ENCODE measurements around the gene FER.
"Not testable (repeated sequence)": the region's sequence is repeated elsewhere in the genome, so short reads cannot be mapped to it uniquely, and the experiment has no call there.

The FER gene

DNA sequence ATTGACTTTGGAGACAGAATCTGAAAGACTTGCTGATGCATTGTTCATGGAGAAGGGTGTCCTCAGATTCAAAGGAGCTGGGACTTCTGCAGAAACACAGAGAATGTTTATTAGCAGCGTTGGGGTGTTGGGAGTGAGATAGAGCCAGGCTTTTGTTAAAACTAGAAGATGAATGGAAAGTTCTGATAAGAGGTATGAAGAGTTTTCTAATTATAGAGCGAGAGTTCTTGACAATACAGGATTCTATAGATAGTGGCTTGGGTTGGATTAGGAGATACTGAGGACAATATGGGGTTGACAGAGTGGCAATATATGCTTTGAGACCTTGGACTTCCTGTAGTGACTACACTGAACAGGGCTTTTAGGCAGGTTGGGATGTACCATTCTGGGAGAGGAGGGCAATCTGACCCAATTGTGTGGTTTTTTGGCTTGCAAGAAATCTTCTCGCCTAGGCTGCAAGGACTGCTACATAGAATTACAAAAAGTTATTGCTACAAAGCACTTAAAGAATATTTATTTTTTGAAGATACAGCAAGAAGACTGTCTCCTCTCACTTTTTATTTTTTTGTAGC is 83.1 kb downstream of the FER start:
- no peak for TF ChIP-seq CTCF (IDR thresholded peaks at IDR 0.05)

GRCh38 chr5:108836492-108836891 is 88.8 kb downstream of the FER start:
- Mint-ChIP-seq H3K4me1 (no peaks in the 10 kb centered on the region), H3K27ac (no peak overlapping the region), H3K27me3 (ENCODE audit: low read depth, poor library complexity) (no peaks in the 10 kb centered on the region), H3K9me3 (no peaks in the 10 kb centered on the region), H3K36me3 (ENCODE audit: low read depth) (peaks cover 33% of the 10 kb centered on the region), H3K4me3 (no peak overlapping the region)
- TF ChIP-seq CTCF (IDR thresholded peaks at IDR 0.05), result no peak
- DNase-seq, result no peak

More for the DNA sequence above, 83.1 kb downstream of the FER start:
- Mint-ChIP-seq H3K27me3 (ENCODE audit: low read depth, poor library complexity) (no peaks in the 10 kb centered on the region), H3K4me3 (no peak overlapping the region), H3K4me1 (peaks cover 5% of the 10 kb centered on the region), H3K27ac (no peak overlapping the region), H3K36me3 (ENCODE audit: low read depth) (peaks cover 15% of the 10 kb centered on the region), H3K9me3 (no peaks in the 10 kb centered on the region)
- DNase-seq, result no peak

- not testable (repeated sequence) for H3K4me3 Mint-ChIP-seq; H3K27ac Mint-ChIP-seq; H3K27me3 Mint-ChIP-seq (ENCODE audit: low read depth, poor library complexity); H3K9me3 Mint-ChIP-seq; DNase-seq; H3K4me1 Mint-ChIP-seq
- peaks cover 49% of the 10 kb centered on the region for H3K36me3 Mint-ChIP-seq (ENCODE audit: low read depth)
These were observed 94.7 kb downstream of the FER start for GRCh38 chr5:108842260-108842941.

DNA sequence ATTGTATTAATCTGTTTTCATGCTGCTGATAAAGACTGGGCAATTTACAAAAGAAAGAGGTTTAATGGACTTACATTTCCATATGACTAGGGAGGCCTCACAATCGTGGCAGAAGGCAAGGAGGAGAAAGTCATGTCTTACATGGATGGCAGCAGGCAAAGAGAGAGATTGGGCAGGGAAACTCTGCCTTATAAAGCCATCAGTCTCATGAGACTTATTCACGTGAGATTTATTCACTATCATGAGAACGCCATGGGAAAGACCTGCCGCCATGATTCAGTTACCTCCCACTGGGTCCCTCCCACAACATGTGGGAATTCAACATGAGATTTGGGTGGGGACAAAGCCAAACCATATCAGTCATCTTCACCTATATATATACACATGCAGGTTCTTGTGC is 103.4 kb downstream of the FER start:
- not testable (repeated sequence) for H3K4me3 Mint-ChIP-seq; H3K27ac Mint-ChIP-seq; DNase-seq; H3K4me1 Mint-ChIP-seq; H3K27me3 Mint-ChIP-seq (ENCODE audit: low read depth, poor library complexity)
- H3K9me3 Mint-ChIP-seq, result peaks cover 12% of the 10 kb centered on the region
- peaks cover 30% of the 10 kb centered on the region for H3K36me3 Mint-ChIP-seq (ENCODE audit: low read depth)

DNA sequence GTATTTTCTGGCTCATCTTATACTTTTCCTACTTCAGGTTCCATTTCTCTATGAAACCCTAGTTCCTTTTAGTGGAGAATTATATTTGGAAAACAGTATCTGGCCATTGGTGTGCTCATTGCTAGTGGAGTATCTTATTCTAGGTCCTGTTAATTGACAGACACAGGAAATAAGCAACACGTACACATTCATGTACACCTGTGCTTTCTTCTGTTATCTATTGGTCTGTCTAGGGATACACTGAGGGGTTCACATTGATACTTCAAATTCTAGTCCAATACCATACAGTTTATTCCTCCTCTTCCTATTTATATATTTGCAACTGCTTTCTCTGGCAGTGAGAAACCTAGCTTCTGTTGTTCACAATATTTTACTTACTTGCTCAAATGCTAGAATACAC is 110.2 kb downstream of the FER start:
- no peaks in the 10 kb centered on the region for H3K9me3 Mint-ChIP-seq
- no peak for TF ChIP-seq CTCF (IDR thresholded peaks at IDR 0.05)
- no peak overlapping the region for H3K27ac Mint-ChIP-seq
- H3K4me3 Mint-ChIP-seq, result no peak overlapping the region
- H3K27me3 Mint-ChIP-seq (ENCODE audit: low read depth, poor library complexity), result no peaks in the 10 kb centered on the region
- DNase-seq, result no peak
- peaks cover 12% of the 10 kb centered on the region for H3K36me3 Mint-ChIP-seq (ENCODE audit: low read depth)
- H3K4me1 Mint-ChIP-seq, result no peaks in the 10 kb centered on the region

GRCh38 chr5:108858959-108859358 is 111.3 kb downstream of the FER start:
- no peak for DNase-seq
- H3K36me3 Mint-ChIP-seq (ENCODE audit: low read depth), result peaks cover 15% of the 10 kb centered on the region
- H3K27ac Mint-ChIP-seq, result no peak overlapping the region
- H3K4me3 Mint-ChIP-seq, result no peak overlapping the region
- no peak for TF ChIP-seq CTCF (IDR thresholded peaks at IDR 0.05)
- peaks cover under 1% of the 10 kb centered on the region for H3K9me3 Mint-ChIP-seq
- H3K27me3 Mint-ChIP-seq (ENCODE audit: low read depth, poor library complexity), result no peaks in the 10 kb centered on the region
- no peaks in the 10 kb centered on the region for H3K4me1 Mint-ChIP-seq

DNA sequence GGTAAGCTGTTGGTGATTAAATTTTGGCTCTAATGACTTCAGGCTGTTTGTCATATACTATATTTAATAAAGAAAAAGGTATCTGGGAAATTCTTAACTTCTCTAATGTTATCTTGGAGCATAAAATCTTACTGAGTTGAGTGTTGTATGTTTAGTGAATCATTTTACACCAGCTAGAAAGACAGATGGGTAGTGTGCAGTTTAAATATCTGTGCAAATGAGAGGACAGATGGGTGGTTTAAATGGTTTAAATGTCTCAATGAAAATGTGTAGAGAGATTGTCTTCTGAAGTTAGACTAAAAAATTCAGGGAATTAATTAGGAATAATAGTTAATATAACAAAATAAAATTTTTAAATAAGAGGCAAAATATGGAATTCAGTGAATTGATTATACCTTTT is 114.5 kb downstream of the FER start:
- DNase-seq, result no peak
- Mint-ChIP-seq H3K9me3 (peaks cover 8% of the 10 kb centered on the region), H3K4me3 (no peak overlapping the region), H3K36me3 (ENCODE audit: low read depth) (peaks cover 29% of the 10 kb centered on the region), H3K27me3 (ENCODE audit: low read depth, poor library complexity) (no peaks in the 10 kb centered on the region), H3K27ac (no peak overlapping the region), H3K4me1 (no peaks in the 10 kb centered on the region)
- TF ChIP-seq CTCF (IDR thresholded peaks at IDR 0.05), result no peak

GRCh38 chr5:108866097-108866496 is 118.4 kb downstream of the FER start:
- DNase-seq; H3K27me3 Mint-ChIP-seq (ENCODE audit: low read depth, poor library complexity); H3K9me3 Mint-ChIP-seq; H3K27ac Mint-ChIP-seq; H3K4me3 Mint-ChIP-seq; H3K4me1 Mint-ChIP-seq: not testable (repeated sequence)
- peaks cover 51% of the 10 kb centered on the region for H3K36me3 Mint-ChIP-seq (ENCODE audit: low read depth)

Data from nephron progenitor cell (in vitro differentiated cells).